ENCODE data around the gene ADAMTS17. TPM values are rescaled to one million over a fixed set of nuclear protein-coding genes. Genes with fewer than 3 reads are reported as not detected.

ADAMTS17 gene
- total RNA-seq, 1 experiment from 2014 or later, result 3.2 TPM

GRCh38 chr15:100022806-100023205 is 319.0 kb downstream of the ADAMTS17 start:
- no peaks in the 10 kb centered on the region for H3K27me3 ChIP-seq (ENCODE audit: insufficient read depth, low read depth)
- no peak overlapping the region for H2AFZ ChIP-seq
- no peaks in the 10 kb centered on the region for H4K20me1 ChIP-seq (ENCODE audit: insufficient read depth)
- H3K9me2 ChIP-seq (ENCODE audit: insufficient read depth), result no peaks in the 10 kb centered on the region
- ChIA-PET CTCF (no interaction called here), POLR2A (ENCODE audit: unreplicated experiment) (no interaction called here)
- no peak overlapping the region for H3K4me3 ChIP-seq
- no peak overlapping the region for H3K27ac ChIP-seq
- no peaks in the 10 kb centered on the region for H3F3A ChIP-seq (ENCODE audit: insufficient read depth, low read depth)
- no peaks in the 10 kb centered on the region for H3K36me3 ChIP-seq (ENCODE audit: low read depth)
- H3K4me1 ChIP-seq (replicated peaks; ENCODE audit: insufficient read depth), result peaks cover 10% of the 10 kb centered on the region; the same call in 1 of the 2 replicates
- H3K4me2 ChIP-seq, result no peak overlapping the region
- H3K79me2 ChIP-seq (ENCODE audit: low read depth), result no peaks in the 10 kb centered on the region
- peaks cover 8% of the 10 kb centered on the region; the same call in 1 of the 2 replicates for H3K9me3 ChIP-seq (ENCODE audit: insufficient read depth, low read depth)
- no TSS peak for BruUV-seq (replicated peaks)
- no peak for DNase-seq
- TF ChIP-seq EZH2 (IDR thresholded peaks at IDR 0.05; ENCODE audit: low read depth), result no peak
- TF ChIP-seq, protein P1, sequence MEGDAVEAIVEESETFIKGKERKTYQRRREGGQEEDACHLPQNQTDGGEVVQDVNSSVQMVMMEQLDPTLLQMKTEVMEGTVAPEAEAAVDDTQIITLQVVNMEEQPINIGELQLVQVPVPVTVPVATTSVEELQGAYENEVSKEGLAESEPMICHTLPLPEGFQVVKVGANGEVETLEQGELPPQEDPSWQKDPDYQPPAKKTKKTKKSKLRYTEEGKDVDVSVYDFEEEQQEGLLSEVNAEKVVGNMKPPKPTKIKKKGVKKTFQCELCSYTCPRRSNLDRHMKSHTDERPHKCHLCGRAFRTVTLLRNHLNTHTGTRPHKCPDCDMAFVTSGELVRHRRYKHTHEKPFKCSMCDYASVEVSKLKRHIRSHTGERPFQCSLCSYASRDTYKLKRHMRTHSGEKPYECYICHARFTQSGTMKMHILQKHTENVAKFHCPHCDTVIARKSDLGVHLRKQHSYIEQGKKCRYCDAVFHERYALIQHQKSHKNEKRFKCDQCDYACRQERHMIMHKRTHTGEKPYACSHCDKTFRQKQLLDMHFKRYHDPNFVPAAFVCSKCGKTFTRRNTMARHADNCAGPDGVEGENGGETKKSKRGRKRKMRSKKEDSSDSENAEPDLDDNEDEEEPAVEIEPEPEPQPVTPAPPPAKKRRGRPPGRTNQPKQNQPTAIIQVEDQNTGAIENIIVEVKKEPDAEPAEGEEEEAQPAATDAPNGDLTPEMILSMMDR (conservative IDR thresholded peaks at IDR 0.05), result no peak
- intact Hi-C loops (cut with micrococcal nuclease; ENCODE audit: unreplicated experiment), result no loop called here

DNA sequence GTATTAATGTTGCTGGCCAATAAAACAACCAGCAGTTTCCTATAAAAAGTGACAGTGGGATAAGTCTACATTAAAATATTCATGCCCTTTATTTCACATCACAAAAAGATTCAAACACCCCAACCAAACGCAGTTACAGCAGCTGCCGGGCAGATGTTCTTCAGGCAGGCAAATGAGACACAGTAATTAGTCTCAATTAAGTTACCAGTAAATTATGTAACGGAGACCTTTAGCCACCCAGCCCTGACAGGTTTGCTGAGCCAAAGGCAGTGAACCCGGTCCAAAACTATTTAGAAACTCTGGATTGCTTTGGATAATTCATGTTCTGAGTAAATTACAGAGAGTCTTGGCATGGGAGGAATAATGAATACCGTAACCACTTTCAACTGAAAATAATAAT is 319.4 kb downstream of the ADAMTS17 start:
- ChIA-PET CTCF (no interaction called here), POLR2A (ENCODE audit: unreplicated experiment) (no interaction called here)
- Histone ChIP-seq H3K9me3 (ENCODE audit: insufficient read depth, low read depth) (peaks cover 6% of the 10 kb centered on the region; the same call in 1 of the 2 replicates), H2AFZ (no peak overlapping the region), H3K27me3 (ENCODE audit: insufficient read depth, low read depth) (no peaks in the 10 kb centered on the region), H4K20me1 (ENCODE audit: insufficient read depth) (no peaks in the 10 kb centered on the region), H3F3A (ENCODE audit: insufficient read depth, low read depth) (no peaks in the 10 kb centered on the region), H3K27ac (no peak overlapping the region), H3K36me3 (ENCODE audit: low read depth) (no peaks in the 10 kb centered on the region), H3K4me3 (no peak overlapping the region), H3K4me2 (no peak overlapping the region), H3K9me2 (ENCODE audit: insufficient read depth) (no peaks in the 10 kb centered on the region), H3K79me2 (ENCODE audit: low read depth) (no peaks in the 10 kb centered on the region), H3K4me1 (replicated peaks; ENCODE audit: insufficient read depth) (peaks cover 12% of the 10 kb centered on the region)
- DNase-seq, result no peak
- no TSS peak for BruUV-seq (replicated peaks)
- no peak for TF ChIP-seq EZH2 (IDR thresholded peaks at IDR 0.05; ENCODE audit: low read depth)
- TF ChIP-seq, protein P1 (conservative IDR thresholded peaks at IDR 0.05), result no peak
- intact Hi-C loops (cut with micrococcal nuclease; ENCODE audit: unreplicated experiment), result no loop called here

- Histone ChIP-seq H3K9me2 (ENCODE audit: insufficient read depth) (no peaks in the 10 kb centered on the region), H3K9me3 (ENCODE audit: insufficient read depth, low read depth) (no peaks in the 10 kb centered on the region), H2AFZ (no peak overlapping the region), H3K79me2 (ENCODE audit: low read depth) (no peaks in the 10 kb centered on the region), H3K27me3 (ENCODE audit: insufficient read depth, low read depth) (no peaks in the 10 kb centered on the region), H3K27ac (no peak overlapping the region), H3K36me3 (ENCODE audit: low read depth) (no peaks in the 10 kb centered on the region), H3K4me1 (replicated peaks; ENCODE audit: insufficient read depth) (peaks cover 20% of the 10 kb centered on the region), H3F3A (ENCODE audit: insufficient read depth, low read depth) (no peaks in the 10 kb centered on the region), H4K20me1 (ENCODE audit: insufficient read depth) (no peaks in the 10 kb centered on the region), H3K4me2 (no peak overlapping the region), H3K4me3 (no peak overlapping the region)
- POLR2A ChIA-PET (ENCODE audit: unreplicated experiment), result no interaction called here
- intact Hi-C loops (cut with micrococcal nuclease; ENCODE audit: unreplicated experiment), result no loop called here
- CTCF ChIA-PET, result no interaction called here
- BruUV-seq (replicated peaks), result no TSS peak
- DNase-seq, result no peak
- TF ChIP-seq, protein P1 (conservative IDR thresholded peaks at IDR 0.05), result no peak
- no peak for TF ChIP-seq EZH2 (IDR thresholded peaks at IDR 0.05; ENCODE audit: low read depth)
Observed at GRCh38 chr15:100021653-100022052, 320.1 kb downstream of the ADAMTS17 start.
